ENCODE data around the gene TPPP3. TPM values are rescaled to one million over a fixed set of nuclear protein-coding genes. Genes with fewer than 3 reads are reported as not detected.

TPPP3 gene
- total and polyA plus RNA-seq, 2 donors (not counting 3 experiments of a cell fraction or from before 2014, with no cell fraction given): 0.33 to 1.3 TPM

GRCh38 chr16:67425580-67425979 is 32.3 kb upstream of the TPPP3 start:
- Histone ChIP-seq H4K20me1 (replicated peaks; ENCODE audit: control insufficient read depth, extremely low read depth, insufficient read depth, low read length) (no peaks in the 10 kb centered on the region), H3K79me2 (ENCODE audit: control insufficient read depth, insufficient read depth, low read length) (no peaks in the 10 kb centered on the region), H2AFZ (ENCODE audit: low read depth, low read length) (no peak overlapping the region), H3K36me3 (ENCODE audit: control insufficient read depth in 2 of 2, extremely low read depth in 1 of 2, insufficient read depth in 2 of 2, low read length in 2 of 2) (no peaks in the 10 kb centered on the region), H3K4me3 (replicated peaks in 1 of 3; ENCODE audit: insufficient read depth in 1 of 3, low read depth in 1 of 3, low read length in 3 of 3) (no peak overlapping the region), H3K27ac (ENCODE audit: insufficient read depth, low read depth, low read length) (no peak overlapping the region), H3K9me3 (replicated peaks; ENCODE audit: control insufficient read depth, insufficient read depth, low read length) (no peaks in the 10 kb centered on the region), H3K4me2 (ENCODE audit: insufficient read depth, low read length) (no peak overlapping the region), H3K9ac (replicated peaks; ENCODE audit: extremely low read depth, insufficient read depth, low read length) (no peak overlapping the region), H3K9me1 (replicated peaks; ENCODE audit: control insufficient read depth, extremely low read depth, insufficient read depth, low read length) (no peaks in the 10 kb centered on the region), H3K27me3 (ENCODE audit: control insufficient read depth in 2 of 2, insufficient read depth in 2 of 2, low read length in 2 of 2) (peaks cover 36 to 47% of the 10 kb centered on the region in 2 experiments), H3K4me1 (ENCODE audit: control insufficient read depth, extremely low read depth, insufficient read depth, low read length) (peaks cover 4% of the 10 kb centered on the region)
- TF ChIP-seq EZH2 (IDR thresholded peaks at IDR 0.05; ENCODE audit: borderline replicate concordance, low read depth, low read length, severe bottlenecking) (peak; percentile 43), POLR2A (IDR thresholded peaks at IDR 0.05; ENCODE audit: low read depth, low read length) (no peak), GATA2 (IDR thresholded peaks at IDR 0.05; ENCODE audit: insufficient read depth, insufficient read length, low read depth, low read length) (no peak), CTCF (IDR thresholded peaks at IDR 0.05; ENCODE audit: extremely low read depth in 1 of 2, insufficient read depth in 1 of 2, low read depth in 1 of 2, low read length in 2 of 2) (no peak)
- no TSS peak for BruUV-seq (replicated peaks)
- FAIRE-seq: no peak
- POLR2A ChIA-PET: no interaction called here
- CTCF ChIA-PET: interaction anchor here (0.9 to 9.0 kb wide), 4 partner anchors 19 to 38 kb away, joined by 3 to 201 read pairs (median 4); no protein-coding TSS in a partner anchor
- no peak for DNase-seq (ENCODE audit: low read depth, low spot score)
- dilution Hi-C loops (cut with MboI; ENCODE audit: extremely low pct_ligation_motif_present, low sequenced_read_pairs): no loop called here
- intact Hi-C loops (cut with micrococcal nuclease): no loop called here

DNA sequence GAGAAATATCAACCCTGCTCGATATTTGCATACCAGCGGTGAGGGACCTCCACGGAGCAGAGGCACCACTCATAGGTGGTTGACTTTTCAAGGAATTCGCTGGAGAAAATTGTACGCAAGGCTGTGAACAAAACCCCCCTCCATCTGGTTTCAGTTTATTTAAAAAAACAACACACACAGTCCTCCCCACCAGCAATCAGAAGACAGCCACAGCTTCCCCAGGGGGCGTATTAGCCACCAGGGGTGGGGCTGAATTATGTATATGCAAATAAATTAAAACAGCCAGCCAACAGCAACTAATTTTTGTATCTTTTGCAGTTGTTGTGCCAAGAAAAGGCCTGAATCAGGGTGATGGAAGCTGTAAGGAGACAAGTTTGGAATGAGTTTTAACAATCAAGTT is 31.8 kb upstream of the TPPP3 start:
- dilution Hi-C loops (cut with MboI; ENCODE audit: extremely low pct_ligation_motif_present, low sequenced_read_pairs) (no loop called here), intact Hi-C loops (cut with micrococcal nuclease) (no loop called here)
- ChIA-PET POLR2A (no interaction called here), CTCF (interaction anchor here (0.9 to 9.0 kb wide), 4 partner anchors 19 to 89 kb away, joined by 3 to 201 read pairs (median 4); no protein-coding TSS in a partner anchor)
- DNase-seq (ENCODE audit: low read depth, low spot score): no peak
- no peak for FAIRE-seq
- H3K27me3 ChIP-seq (ENCODE audit: control insufficient read depth in 2 of 2, insufficient read depth in 2 of 2, low read length in 2 of 2): peaks cover 31 to 43% of the 10 kb centered on the region in 2 experiments
- no peak overlapping the region for H3K27ac ChIP-seq (ENCODE audit: insufficient read depth, low read depth, low read length)
- H3K9me3 ChIP-seq (replicated peaks; ENCODE audit: control insufficient read depth, insufficient read depth, low read length): no peaks in the 10 kb centered on the region
- no peaks in the 10 kb centered on the region for H3K79me2 ChIP-seq (ENCODE audit: control insufficient read depth, insufficient read depth, low read length)
- H3K9ac ChIP-seq (replicated peaks; ENCODE audit: extremely low read depth, insufficient read depth, low read length): no peak overlapping the region
- H3K4me2 ChIP-seq (ENCODE audit: insufficient read depth, low read length): no peak overlapping the region
- H2AFZ ChIP-seq (ENCODE audit: low read depth, low read length): no peak overlapping the region
- H3K9me1 ChIP-seq (replicated peaks; ENCODE audit: control insufficient read depth, extremely low read depth, insufficient read depth, low read length): no peaks in the 10 kb centered on the region
- H3K4me3 ChIP-seq (replicated peaks in 1 of 3; ENCODE audit: insufficient read depth in 1 of 3, low read depth in 1 of 3, low read length in 3 of 3): no peak overlapping the region
- TF ChIP-seq EZH2 (IDR thresholded peaks at IDR 0.05; ENCODE audit: borderline replicate concordance, low read depth, low read length, severe bottlenecking) (no peak), POLR2A (IDR thresholded peaks at IDR 0.05; ENCODE audit: low read depth, low read length) (no peak), POLR2AphosphoS5 (IDR thresholded peaks at IDR 0.05; ENCODE audit: insufficient read depth, low read depth, low read length) (no peak), GATA2 (IDR thresholded peaks at IDR 0.05; ENCODE audit: insufficient read depth, insufficient read length, low read depth, low read length) (no peak), CTCF (IDR thresholded peaks at IDR 0.05; ENCODE audit: extremely low read depth in 1 of 2, insufficient read depth in 1 of 2, low read depth in 1 of 2, low read length in 2 of 2) (no peak), FOS (IDR thresholded peaks at IDR 0.05; ENCODE audit: borderline replicate concordance, insufficient read depth, low read length) (no peak)
- no TSS peak for BruUV-seq (replicated peaks)
- no peaks in the 10 kb centered on the region for H4K20me1 ChIP-seq (replicated peaks; ENCODE audit: control insufficient read depth, extremely low read depth, insufficient read depth, low read length)
- no peaks in the 10 kb centered on the region for H3K4me1 ChIP-seq (ENCODE audit: control insufficient read depth, extremely low read depth, insufficient read depth, low read length)
- no peaks in the 10 kb centered on the region for H3K36me3 ChIP-seq (ENCODE audit: control insufficient read depth in 2 of 2, extremely low read depth in 1 of 2, insufficient read depth in 2 of 2, low read length in 2 of 2)

All from endothelial cell of umbilical vein (primary cell).